Activated naive CD8-positive, alpha-beta T cell (primary cell): ENCODE data around the gene FAM47C.
"Not testable (repeated sequence)": the region's sequence is repeated elsewhere in the genome, so short reads cannot be mapped to it uniquely, and the experiment has no call there.

ENCODE experiments used
- H3K27ac Mint-ChIP-seq: one replicate; pipeline ENCODE4 v1.8.0; 2021; ENCODE audit warnings: mixed read lengths
- H3K27me3 Mint-ChIP-seq: one replicate; pipeline ENCODE4 v1.8.0; 2021; ENCODE audit warnings: mixed read lengths
- H3K36me3 Mint-ChIP-seq: one replicate; pipeline ENCODE4 v1.8.0; 2021; ENCODE audit warnings: mixed read lengths
- H3K4me1 Mint-ChIP-seq: one replicate; pipeline ENCODE4 v1.8.0; 2021; ENCODE audit warnings: low read depth, mixed read lengths
- H3K4me3 Mint-ChIP-seq: one replicate; pipeline ENCODE4 v1.8.0; 2021; ENCODE audit warnings: mild to moderate bottlenecking, mixed read lengths
- H3K9me3 Mint-ChIP-seq: one replicate; pipeline ENCODE4 v1.8.0; 2021; ENCODE audit warnings: low read depth, mixed read lengths

FAM47C gene

GRCh38 chrX:37008182-37008581, at the start of gene FAM47C:
Gene FAM47C (plus strand): TSS chrX:37008366. CDS start chrX:37008411, 45 bp downstream.
- H3K4me1 Mint-ChIP-seq, H3K4me3 Mint-ChIP-seq, H3K9me3 Mint-ChIP-seq, H3K27ac Mint-ChIP-seq, H3K27me3 Mint-ChIP-seq, H3K36me3 Mint-ChIP-seq: not testable (repeated sequence)

GRCh38 chrX:36961590-36961989, 46.6 kb upstream of the FAM47C start:
- H3K4me1 Mint-ChIP-seq = peaks cover 2% of the 10 kb centered on the region
- no peak overlapping the region for H3K4me3 Mint-ChIP-seq
- no peaks in the 10 kb centered on the region for H3K36me3 Mint-ChIP-seq
- H3K9me3 Mint-ChIP-seq = no peaks in the 10 kb centered on the region
- H3K27me3 Mint-ChIP-seq = peaks cover 7% of the 10 kb centered on the region
- no peak overlapping the region for H3K27ac Mint-ChIP-seq

- Mint-ChIP-seq H3K27me3 (peaks cover 6% of the 10 kb centered on the region), H3K4me1 (peaks cover 2% of the 10 kb centered on the region), H3K27ac (no peak overlapping the region), H3K36me3 (no peaks in the 10 kb centered on the region), H3K4me3 (no peak overlapping the region), H3K9me3 (no peaks in the 10 kb centered on the region)
These were observed 44.9 kb upstream of the FAM47C start for GRCh38 chrX:36963069-36963808.

GRCh38 chrX:36963852-36964251, 44.3 kb upstream of the FAM47C start:
- Mint-ChIP-seq H3K36me3 (no peaks in the 10 kb centered on the region), H3K4me1 (no peaks in the 10 kb centered on the region), H3K27ac (no peak overlapping the region), H3K27me3 (peaks cover 1% of the 10 kb centered on the region), H3K9me3 (no peaks in the 10 kb centered on the region), H3K4me3 (no peak overlapping the region)

- Mint-ChIP-seq H3K27me3 (no peaks in the 10 kb centered on the region), H3K9me3 (no peaks in the 10 kb centered on the region), H3K4me1 (no peaks in the 10 kb centered on the region), H3K4me3 (no peak overlapping the region), H3K36me3 (no peaks in the 10 kb centered on the region), H3K27ac (no peak overlapping the region)
These were observed 34.6 kb upstream of the FAM47C start for GRCh38 chrX:36973575-36973974.

- H3K36me3 Mint-ChIP-seq = no peaks in the 10 kb centered on the region
- no peak overlapping the region for H3K4me3 Mint-ChIP-seq
- H3K27ac Mint-ChIP-seq = no peak overlapping the region
- H3K9me3 Mint-ChIP-seq = no peaks in the 10 kb centered on the region
- no peaks in the 10 kb centered on the region for H3K27me3 Mint-ChIP-seq
- H3K4me1 Mint-ChIP-seq = no peaks in the 10 kb centered on the region
These were observed 33.3 kb upstream of the FAM47C start for GRCh38 chrX:36974911-36975310.

GRCh38 chrX:36978886-36979285, 29.3 kb upstream of the FAM47C start:
- H3K27ac Mint-ChIP-seq = no peak overlapping the region
- no peaks in the 10 kb centered on the region for H3K4me1 Mint-ChIP-seq
- H3K36me3 Mint-ChIP-seq = no peaks in the 10 kb centered on the region
- H3K9me3 Mint-ChIP-seq = no peaks in the 10 kb centered on the region
- H3K27me3 Mint-ChIP-seq = peaks cover 2% of the 10 kb centered on the region
- H3K4me3 Mint-ChIP-seq = no peak overlapping the region

GRCh38 chrX:36983831-36984230, 24.3 kb upstream of the FAM47C start:
- Mint-ChIP-seq H3K27me3 (peaks cover 5% of the 10 kb centered on the region), H3K36me3 (no peaks in the 10 kb centered on the region), H3K4me3 (no peak overlapping the region), H3K4me1 (peaks cover 2% of the 10 kb centered on the region), H3K27ac (no peak overlapping the region), H3K9me3 (no peaks in the 10 kb centered on the region)

- not testable (repeated sequence) for H3K9me3 Mint-ChIP-seq, H3K27me3 Mint-ChIP-seq
- H3K4me3 Mint-ChIP-seq = peak overlapping the region; percentile 42
These were observed 22.6 kb upstream of the FAM47C start for GRCh38 chrX:36985416-36986209.

GRCh38 chrX:36986231-36986630, 21.9 kb upstream of the FAM47C start:
- Mint-ChIP-seq H3K27ac (no peak overlapping the region), H3K27me3 (peaks cover 5% of the 10 kb centered on the region), H3K36me3 (no peaks in the 10 kb centered on the region), H3K4me1 (peaks cover 2% of the 10 kb centered on the region), H3K4me3 (no peak overlapping the region), H3K9me3 (no peaks in the 10 kb centered on the region)

More at GRCh38 chrX:36985416-36986209, 22.6 kb upstream of the FAM47C start:
- H3K4me1 Mint-ChIP-seq, H3K36me3 Mint-ChIP-seq, H3K27ac Mint-ChIP-seq: not testable (repeated sequence)

GRCh38 chrX:36987212-36987611, 21.0 kb upstream of the FAM47C start:
- H3K27ac Mint-ChIP-seq, H3K4me3 Mint-ChIP-seq, H3K27me3 Mint-ChIP-seq, H3K9me3 Mint-ChIP-seq, H3K36me3 Mint-ChIP-seq, H3K4me1 Mint-ChIP-seq: not testable (repeated sequence)

GRCh38 chrX:37000140-37000539, 8.0 kb upstream of the FAM47C start:
- Mint-ChIP-seq H3K9me3 (no peaks in the 10 kb centered on the region), H3K4me3 (no peak overlapping the region), H3K4me1 (no peaks in the 10 kb centered on the region), H3K36me3 (no peaks in the 10 kb centered on the region), H3K27me3 (no peaks in the 10 kb centered on the region), H3K27ac (no peak overlapping the region)

- no peaks in the 10 kb centered on the region for H3K9me3 Mint-ChIP-seq
- H3K4me3 Mint-ChIP-seq = no peak overlapping the region
- no peaks in the 10 kb centered on the region for H3K36me3 Mint-ChIP-seq
- H3K4me1 Mint-ChIP-seq = no peaks in the 10 kb centered on the region
- H3K27me3 Mint-ChIP-seq = no peaks in the 10 kb centered on the region
- H3K27ac Mint-ChIP-seq = no peak overlapping the region
These were observed 2.3 kb downstream of the FAM47C start for GRCh38 chrX:37010496-37010895.

- H3K27me3 Mint-ChIP-seq, H3K9me3 Mint-ChIP-seq, H3K36me3 Mint-ChIP-seq, H3K4me3 Mint-ChIP-seq, H3K4me1 Mint-ChIP-seq, H3K27ac Mint-ChIP-seq: not testable (repeated sequence)
These were observed 26.1 kb downstream of the FAM47C start for GRCh38 chrX:37034260-37034659.

GRCh38 chrX:37036674-37037220, 28.6 kb downstream of the FAM47C start:
- not testable (repeated sequence) for H3K4me1 Mint-ChIP-seq, H3K36me3 Mint-ChIP-seq, H3K27me3 Mint-ChIP-seq, H3K27ac Mint-ChIP-seq, H3K4me3 Mint-ChIP-seq, H3K9me3 Mint-ChIP-seq
